MM.1S (cell line): ENCODE measurements around the gene FAM20A.

Experiments
- DNase-seq: peaks from one replicate; pipeline ENCODE4 v3.0.0-alpha.2; 2015
- H2AFZ ChIP-seq: fragments of 300-600 bp; sonication (generic); 2 replicates; pipeline ENCODE4 v1.6.0; 2016; ENCODE audit warnings: antibody characterized with exemption, low read length
- H3F3A ChIP-seq: fragments of 300-600 bp; sonication (generic); 2 replicates; pipeline ENCODE4 v1.6.1; 2016; ENCODE audit warnings: mild to moderate bottlenecking, antibody characterized with exemption, low read length, moderate library complexity, mixed read lengths; ENCODE audit not compliant: insufficient read depth
- H3K27ac ChIP-seq: fragments of 300-600 bp; sonication (generic); 2 replicates; pipeline ENCODE4 v1.5.1; 2016; ENCODE audit warnings: mild to moderate bottlenecking, low read length
- H3K27me3 ChIP-seq: fragments of 300-600 bp; sonication (generic); replicated peaks from 2 replicates; pipeline ENCODE4 v1.6.0; 2016; ENCODE audit warnings: low read length; ENCODE audit not compliant: insufficient read depth
- H3K36me3 ChIP-seq: fragments of 300-600 bp; sonication (generic); replicated peaks from 2 replicates; pipeline ENCODE4 v1.6.1; 2016; ENCODE audit warnings: mild to moderate bottlenecking, low read length, mixed read lengths; ENCODE audit not compliant: insufficient read depth
- H3K4me1 ChIP-seq: fragments of 300-600 bp; sonication (generic); 2 replicates; pipeline ENCODE4 v1.6.1; 2016; ENCODE audit warnings: low read length, mixed read lengths
- H3K4me2 ChIP-seq: fragments of 300-600 bp; sonication (generic); 2 replicates; pipeline ENCODE4 v1.6.0; 2016; ENCODE audit warnings: low read depth, low read length
- H3K4me3 ChIP-seq: fragments of 300-600 bp; sonication (generic); 2 replicates; pipeline ENCODE4 v1.5.1; 2016; ENCODE audit warnings: low read length, mixed read lengths
- H3K79me2 ChIP-seq: fragments of 300-600 bp; sonication (generic); 2 replicates; pipeline ENCODE4 v1.6.1; 2016; ENCODE audit warnings: mixed run types, low read length, mixed read lengths
- H3K9ac ChIP-seq: fragments of 300-600 bp; sonication (generic); 2 replicates; pipeline ENCODE4 v1.6.1; 2016; ENCODE audit warnings: low read length, mixed read lengths
- H3K9me2 ChIP-seq: fragments of 300-600 bp; sonication (generic); replicated peaks from 2 replicates; pipeline ENCODE4 v1.6.1; 2016; ENCODE audit warnings: mild to moderate bottlenecking, low read length, mixed read lengths; ENCODE audit not compliant: insufficient read depth
- H3K9me3 ChIP-seq: fragments of 300-600 bp; sonication (generic); replicated peaks from 2 replicates; pipeline ENCODE4 v1.6.1; 2016; ENCODE audit warnings: mild to moderate bottlenecking, low read length, mixed read lengths; ENCODE audit not compliant: insufficient read depth
- H4K20me1 ChIP-seq: fragments of 300-600 bp; sonication (generic); 2 replicates; pipeline ENCODE4 v1.6.1; 2016; ENCODE audit warnings: mild to moderate bottlenecking, low read length, moderate library complexity, mixed read lengths; ENCODE audit not compliant: insufficient read depth
- CTCF ChIP-seq: fragments of 300-600 bp; sonication (generic); IDR thresholded peaks from 2 replicates; pipeline ENCODE4 v1.5.1; 2016; ENCODE audit warnings: antibody characterized with exemption, low read length, mixed read lengths
- EZH2 ChIP-seq: fragments of 300-600 bp; sonication (generic); optimal IDR thresholded peaks from 2 replicates; pipeline ENCODE3; 2017; ENCODE audit warnings: low read depth, mild to moderate bottlenecking, antibody characterized with exemption, low read length, mixed read lengths
- EZH2phosphoT487 ChIP-seq: fragments of 300-600 bp; sonication (generic); IDR thresholded peaks from 2 replicates; pipeline ENCODE4 v1.6.1; 2018; ENCODE audit warnings: antibody characterized with exemption, low read length

The FAM20A gene

GRCh38 chr17:68624381-68624780 lies 23.2 kb upstream of the FAM20A start:
- H3K4me2 ChIP-seq, result no peak overlapping the region
- H3K9me2 ChIP-seq, result no peaks in the 10 kb centered on the region
- H3K9ac ChIP-seq, result no peak overlapping the region

DNA sequence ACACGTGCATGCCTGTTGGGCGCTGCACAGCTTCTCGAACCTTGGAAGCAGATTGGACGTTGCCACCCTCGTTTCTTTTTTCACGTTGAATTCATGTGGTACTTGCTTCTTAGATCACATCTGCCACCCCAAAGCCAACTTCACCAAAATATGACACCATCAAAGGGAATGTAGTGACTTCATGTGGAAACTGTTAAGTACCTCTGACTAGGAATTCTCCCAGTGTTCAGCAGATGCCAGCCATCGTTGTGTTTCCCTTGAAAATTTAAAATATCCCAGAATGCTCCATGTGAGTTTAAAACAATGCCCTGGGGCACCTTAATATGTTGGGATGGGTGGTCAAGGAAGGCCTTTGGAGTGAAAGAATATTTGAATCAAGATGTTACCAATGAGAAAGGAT lies 22.6 kb upstream of the FAM20A start:
- DNase-seq, result no peak
- no peaks in the 10 kb centered on the region for H3K4me1 ChIP-seq
- H2AFZ ChIP-seq, result no peak overlapping the region
- H4K20me1 ChIP-seq, result no peaks in the 10 kb centered on the region
- no peaks in the 10 kb centered on the region for H3K36me3 ChIP-seq
- TF ChIP-seq EZH2 (no peak), EZH2phosphoT487 (no peak), CTCF (no peak)
- no peaks in the 10 kb centered on the region for H3K9me2 ChIP-seq
- no peaks in the 10 kb centered on the region for H3K9me3 ChIP-seq
- no peak overlapping the region for H3K4me2 ChIP-seq
- H3K4me3 ChIP-seq, result no peak overlapping the region
- no peaks in the 10 kb centered on the region for H3F3A ChIP-seq
- no peak overlapping the region for H3K27ac ChIP-seq
- no peak overlapping the region for H3K9ac ChIP-seq
- H3K79me2 ChIP-seq, result no peaks in the 10 kb centered on the region
- H3K27me3 ChIP-seq, result no peaks in the 10 kb centered on the region

More at GRCh38 chr17:68624381-68624780, 23.2 kb upstream of the FAM20A start:
- H3K79me2 ChIP-seq, result no peaks in the 10 kb centered on the region
- TF ChIP-seq EZH2phosphoT487 (no peak), EZH2 (no peak), CTCF (no peak)
- H4K20me1 ChIP-seq, result no peaks in the 10 kb centered on the region
- no peak overlapping the region for H2AFZ ChIP-seq
- no peaks in the 10 kb centered on the region for H3F3A ChIP-seq
- no peaks in the 10 kb centered on the region for H3K36me3 ChIP-seq
- H3K27me3 ChIP-seq, result no peaks in the 10 kb centered on the region
- H3K27ac ChIP-seq, result no peak overlapping the region
- no peak for DNase-seq
- no peaks in the 10 kb centered on the region for H3K4me1 ChIP-seq
- no peak overlapping the region for H3K4me3 ChIP-seq
- no peaks in the 10 kb centered on the region for H3K9me3 ChIP-seq

DNA sequence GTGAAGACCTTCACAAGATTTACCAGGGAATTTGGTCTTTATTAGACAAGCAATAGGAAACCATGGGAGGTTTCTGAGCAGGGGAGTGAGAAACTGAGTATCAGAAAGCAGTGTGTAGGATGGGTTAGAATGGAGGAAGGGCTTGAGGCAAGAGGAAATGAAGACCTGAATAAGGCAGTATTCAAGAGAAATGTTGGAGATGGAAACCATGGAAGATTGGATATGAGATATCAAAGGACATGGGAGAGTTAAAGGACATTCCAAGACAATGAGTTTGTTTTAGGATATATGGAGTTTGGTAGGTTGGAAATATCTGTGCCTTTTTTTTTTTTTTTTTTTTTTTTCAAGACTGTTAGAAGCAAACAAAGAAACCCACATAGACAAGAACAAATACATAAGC lies 21.3 kb upstream of the FAM20A start:
- Histone ChIP-seq H3K27ac (no peak overlapping the region), H3K27me3 (no peaks in the 10 kb centered on the region), H4K20me1 (no peaks in the 10 kb centered on the region), H2AFZ (no peak overlapping the region), H3K9ac (no peak overlapping the region), H3K4me1 (no peaks in the 10 kb centered on the region), H3K79me2 (no peaks in the 10 kb centered on the region), H3K4me2 (no peak overlapping the region), H3K4me3 (no peak overlapping the region), H3K36me3 (no peaks in the 10 kb centered on the region), H3K9me2 (no peaks in the 10 kb centered on the region), H3K9me3 (no peaks in the 10 kb centered on the region), H3F3A (no peaks in the 10 kb centered on the region)
- no peak for DNase-seq
- no peak for TF ChIP-seq EZH2phosphoT487
- TF ChIP-seq EZH2, result no peak
- TF ChIP-seq CTCF, result no peak
